Neuron (in vitro differentiated cells): ENCODE measurements around the gene GNPTAB.

ENCODE experiments used
- H2AFZ ChIP-seq: one replicate; pipeline ENCODE4 v1.6.1; 2013; ENCODE audit warnings: low read depth, mild to moderate bottlenecking, inconsistent platforms, low read length, moderate library complexity
- H3K27me3 ChIP-seq: one replicate; pipeline ENCODE4 v1.6.1; 2013; ENCODE audit warnings: low read length; ENCODE audit not compliant: insufficient read depth
- H3K36me3 ChIP-seq: one replicate; pipeline ENCODE4 v1.6.1; 2013; ENCODE audit warnings: low read length; ENCODE audit not compliant: insufficient read depth
- H3K4me1 ChIP-seq: one replicate; pipeline ENCODE4 v1.6.1; 2013; ENCODE audit warnings: low read length; ENCODE audit not compliant: insufficient read depth
- H3K4me3 ChIP-seq: 2 replicates; pipeline ENCODE4 v1.5.1; 2013; ENCODE audit warnings: mild to moderate bottlenecking, low read length, moderate library complexity
- H3K9me3 ChIP-seq: one replicate; pipeline ENCODE4 v1.6.1; 2013; ENCODE audit warnings: low read length

GNPTAB gene

GRCh38 chr12:101785671-101786070 lies 45.1 kb downstream of the GNPTAB start:
- Histone ChIP-seq H3K4me3 (no peak overlapping the region), H3K36me3 (peaks cover 4% of the 10 kb centered on the region), H3K27me3 (no peaks in the 10 kb centered on the region), H2AFZ (no peak overlapping the region), H3K4me1 (no peaks in the 10 kb centered on the region), H3K9me3 (no peaks in the 10 kb centered on the region)

- Histone ChIP-seq H3K4me3 (no peak overlapping the region), H3K27me3 (no peaks in the 10 kb centered on the region), H2AFZ (no peak overlapping the region), H3K9me3 (no peaks in the 10 kb centered on the region), H3K4me1 (no peaks in the 10 kb centered on the region), H3K36me3 (peaks cover 4% of the 10 kb centered on the region)
Measured at GRCh38 chr12:101784376-101784775, 46.4 kb downstream of the GNPTAB start.

- H3K9me3 ChIP-seq: no peaks in the 10 kb centered on the region
- no peaks in the 10 kb centered on the region for H3K36me3 ChIP-seq
- no peaks in the 10 kb centered on the region for H3K4me1 ChIP-seq
- no peak overlapping the region for H2AFZ ChIP-seq
- no peak overlapping the region for H3K4me3 ChIP-seq
- H3K27me3 ChIP-seq: no peaks in the 10 kb centered on the region
Measured at GRCh38 chr12:101783838-101784237, 46.9 kb downstream of the GNPTAB start.

GRCh38 chr12:101783150-101783549 lies 47.6 kb downstream of the GNPTAB start:
- no peaks in the 10 kb centered on the region for H3K9me3 ChIP-seq
- H3K27me3 ChIP-seq: no peaks in the 10 kb centered on the region
- H3K4me1 ChIP-seq: no peaks in the 10 kb centered on the region
- H3K4me3 ChIP-seq: no peak overlapping the region
- no peaks in the 10 kb centered on the region for H3K36me3 ChIP-seq
- H2AFZ ChIP-seq: no peak overlapping the region

GRCh38 chr12:101782273-101782731 lies 48.5 kb downstream of the GNPTAB start:
- Histone ChIP-seq H3K9me3 (no peaks in the 10 kb centered on the region), H3K4me3 (no peak overlapping the region), H2AFZ (no peak overlapping the region), H3K36me3 (no peaks in the 10 kb centered on the region), H3K4me1 (no peaks in the 10 kb centered on the region), H3K27me3 (no peaks in the 10 kb centered on the region)

GRCh38 chr12:101781834-101782233 lies 48.9 kb downstream of the GNPTAB start:
- H2AFZ ChIP-seq: no peak overlapping the region
- H3K36me3 ChIP-seq: no peaks in the 10 kb centered on the region
- no peaks in the 10 kb centered on the region for H3K9me3 ChIP-seq
- no peak overlapping the region for H3K4me3 ChIP-seq
- no peaks in the 10 kb centered on the region for H3K4me1 ChIP-seq
- H3K27me3 ChIP-seq: no peaks in the 10 kb centered on the region

- Histone ChIP-seq H2AFZ (no peak overlapping the region), H3K9me3 (no peaks in the 10 kb centered on the region), H3K36me3 (no peaks in the 10 kb centered on the region), H3K4me3 (no peak overlapping the region), H3K4me1 (no peaks in the 10 kb centered on the region), H3K27me3 (no peaks in the 10 kb centered on the region)
Measured at GRCh38 chr12:101780599-101780998, 50.2 kb downstream of the GNPTAB start.

- Histone ChIP-seq H3K36me3 (no peaks in the 10 kb centered on the region), H3K27me3 (no peaks in the 10 kb centered on the region), H3K9me3 (no peaks in the 10 kb centered on the region), H2AFZ (no peak overlapping the region), H3K4me1 (no peaks in the 10 kb centered on the region), H3K4me3 (no peak overlapping the region)
Measured at GRCh38 chr12:101779626-101780025, 51.1 kb downstream of the GNPTAB start.

GRCh38 chr12:101779200-101779599 lies 51.6 kb downstream of the GNPTAB start:
- Histone ChIP-seq H3K4me1 (no peaks in the 10 kb centered on the region), H2AFZ (no peak overlapping the region), H3K9me3 (no peaks in the 10 kb centered on the region), H3K27me3 (no peaks in the 10 kb centered on the region), H3K36me3 (no peaks in the 10 kb centered on the region), H3K4me3 (no peak overlapping the region)

GRCh38 chr12:101777978-101778377 lies 52.8 kb downstream of the GNPTAB start:
- H3K4me3 ChIP-seq: no peak overlapping the region
- no peaks in the 10 kb centered on the region for H3K9me3 ChIP-seq
- no peaks in the 10 kb centered on the region for H3K4me1 ChIP-seq
- no peak overlapping the region for H2AFZ ChIP-seq
- H3K36me3 ChIP-seq: no peaks in the 10 kb centered on the region
- no peaks in the 10 kb centered on the region for H3K27me3 ChIP-seq

- H3K4me3 ChIP-seq: no peak overlapping the region
- no peaks in the 10 kb centered on the region for H3K4me1 ChIP-seq
- H3K36me3 ChIP-seq: no peaks in the 10 kb centered on the region
- H2AFZ ChIP-seq: no peak overlapping the region
- no peaks in the 10 kb centered on the region for H3K9me3 ChIP-seq
- no peaks in the 10 kb centered on the region for H3K27me3 ChIP-seq
Measured at GRCh38 chr12:101777485-101777884, 53.3 kb downstream of the GNPTAB start.

GRCh38 chr12:101775816-101776215 lies 54.9 kb downstream of the GNPTAB start:
- H3K9me3 ChIP-seq: no peaks in the 10 kb centered on the region
- no peak overlapping the region for H3K4me3 ChIP-seq
- no peaks in the 10 kb centered on the region for H3K4me1 ChIP-seq

GRCh38 chr12:101773650-101774162 lies 57.1 kb downstream of the GNPTAB start:
- Histone ChIP-seq H2AFZ (no peak overlapping the region), H3K4me3 (no peak overlapping the region), H3K9me3 (no peaks in the 10 kb centered on the region), H3K36me3 (peaks cover 3% of the 10 kb centered on the region), H3K27me3 (no peaks in the 10 kb centered on the region), H3K4me1 (no peaks in the 10 kb centered on the region)

More at GRCh38 chr12:101775816-101776215, 54.9 kb downstream of the GNPTAB start:
- Histone ChIP-seq H3K27me3 (no peaks in the 10 kb centered on the region), H3K36me3 (no peaks in the 10 kb centered on the region), H2AFZ (no peak overlapping the region)
